ENCODE data around the gene KRT3.
"Not testable (repeated sequence)": the region's sequence is repeated elsewhere in the genome, so short reads cannot be mapped to it uniquely, and the experiment has no call there.

GRCh38 chr12:52795332-52795674 lies 614 bp downstream of the KRT3 start:
- TF ChIP-seq, protein P1, sequence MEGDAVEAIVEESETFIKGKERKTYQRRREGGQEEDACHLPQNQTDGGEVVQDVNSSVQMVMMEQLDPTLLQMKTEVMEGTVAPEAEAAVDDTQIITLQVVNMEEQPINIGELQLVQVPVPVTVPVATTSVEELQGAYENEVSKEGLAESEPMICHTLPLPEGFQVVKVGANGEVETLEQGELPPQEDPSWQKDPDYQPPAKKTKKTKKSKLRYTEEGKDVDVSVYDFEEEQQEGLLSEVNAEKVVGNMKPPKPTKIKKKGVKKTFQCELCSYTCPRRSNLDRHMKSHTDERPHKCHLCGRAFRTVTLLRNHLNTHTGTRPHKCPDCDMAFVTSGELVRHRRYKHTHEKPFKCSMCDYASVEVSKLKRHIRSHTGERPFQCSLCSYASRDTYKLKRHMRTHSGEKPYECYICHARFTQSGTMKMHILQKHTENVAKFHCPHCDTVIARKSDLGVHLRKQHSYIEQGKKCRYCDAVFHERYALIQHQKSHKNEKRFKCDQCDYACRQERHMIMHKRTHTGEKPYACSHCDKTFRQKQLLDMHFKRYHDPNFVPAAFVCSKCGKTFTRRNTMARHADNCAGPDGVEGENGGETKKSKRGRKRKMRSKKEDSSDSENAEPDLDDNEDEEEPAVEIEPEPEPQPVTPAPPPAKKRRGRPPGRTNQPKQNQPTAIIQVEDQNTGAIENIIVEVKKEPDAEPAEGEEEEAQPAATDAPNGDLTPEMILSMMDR (IDR thresholded peaks at IDR 0.05; ENCODE audit: insufficient read depth, low read depth, low read length), result not testable (repeated sequence)
- not testable (repeated sequence) for TF ChIP-seq EZH2 (IDR thresholded peaks at IDR 0.05; ENCODE audit: insufficient read depth, low read length)

All from astrocyte (in vitro differentiated cells and primary cell).